Stimulated activated CD8-positive, alpha-beta memory T cell treated with anti-CD3 and anti-CD28 coated beads, Interleukin-4, amount 100 ng/mL, for 4 hours (primary cell): Measurements from ENCODE around the gene VASH1.
"Not testable (repeated sequence)": the region's sequence is repeated elsewhere in the genome, so short reads cannot be mapped to it uniquely, and the experiment has no call there.

Experiments used
- DNase-seq, 2 donors: peaks; one replicate each; pipeline ENCODE4 v3.0.0-alpha.2; 2020; ENCODE audit warnings: low read depth in 2 of 2, low spot score in 1 of 2

Gene VASH1

DNA sequence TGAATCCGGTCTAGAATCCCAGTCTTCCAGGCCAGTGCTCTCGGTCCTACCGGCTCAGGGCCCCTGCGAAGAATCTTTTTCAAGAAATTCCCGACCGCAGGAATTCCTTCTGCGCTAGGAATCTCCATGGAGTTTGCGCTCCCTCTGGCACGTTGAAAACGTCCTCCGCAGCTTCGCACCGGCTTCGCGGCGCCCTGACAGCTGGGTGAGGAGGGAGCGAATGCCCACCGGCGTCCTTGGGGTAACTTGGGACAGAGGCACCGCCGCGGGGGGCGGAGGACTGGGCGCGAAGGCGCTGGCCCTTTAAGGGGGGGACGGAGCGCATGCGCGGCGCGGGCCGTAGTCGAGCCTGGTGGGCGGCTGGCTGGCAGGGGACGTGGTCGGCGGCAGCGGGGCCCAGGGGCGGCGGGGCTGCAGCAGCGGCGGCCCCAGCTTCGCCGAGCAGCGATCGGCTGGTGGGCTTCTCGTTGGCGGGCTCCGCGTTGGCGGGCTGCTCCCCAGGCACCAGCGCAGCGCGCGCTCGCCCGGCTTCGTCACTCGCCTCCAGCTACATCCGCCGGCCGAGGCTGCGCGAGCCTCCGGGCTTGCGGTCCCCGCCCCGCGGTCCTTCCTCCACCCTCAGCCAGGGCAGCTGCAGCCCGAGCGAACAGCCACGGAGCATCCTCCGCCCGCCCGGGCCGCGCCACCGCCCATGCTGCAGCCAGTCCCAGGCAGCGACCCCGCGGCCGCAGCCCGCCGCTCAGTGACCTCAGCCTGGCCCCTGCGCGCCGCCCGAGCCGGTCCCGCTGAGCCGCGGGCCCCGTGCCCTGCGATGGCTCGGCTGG lies at the start of gene VASH1:
Gene VASH1 (plus strand): TSS at position 333 of the 824 bp plus-strand sequence. CDS start 1,354 bp downstream, outside the sequence.
- peak; percentile 8 to 31 for DNase-seq

DNA sequence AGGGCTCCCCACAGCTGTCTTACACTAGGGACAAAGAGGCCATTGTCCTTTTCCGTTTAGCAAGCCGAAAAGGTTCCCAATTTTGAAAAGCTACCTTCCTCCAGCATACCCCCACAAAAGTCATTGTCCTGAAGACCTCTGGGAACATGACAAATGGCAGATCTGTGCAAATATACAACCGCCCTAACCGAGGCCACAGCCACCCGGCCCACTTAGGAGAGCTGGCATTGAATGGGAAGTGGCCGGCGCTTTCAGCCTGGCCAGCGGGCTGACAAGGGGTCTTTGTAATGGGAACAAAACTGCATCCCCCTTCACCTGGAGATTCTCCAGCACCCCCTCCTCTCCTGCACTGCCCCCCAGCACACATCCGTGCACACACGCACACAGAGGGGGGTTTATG lies 48.1 kb upstream of the VASH1 start:
- DNase-seq = no peak

DNA sequence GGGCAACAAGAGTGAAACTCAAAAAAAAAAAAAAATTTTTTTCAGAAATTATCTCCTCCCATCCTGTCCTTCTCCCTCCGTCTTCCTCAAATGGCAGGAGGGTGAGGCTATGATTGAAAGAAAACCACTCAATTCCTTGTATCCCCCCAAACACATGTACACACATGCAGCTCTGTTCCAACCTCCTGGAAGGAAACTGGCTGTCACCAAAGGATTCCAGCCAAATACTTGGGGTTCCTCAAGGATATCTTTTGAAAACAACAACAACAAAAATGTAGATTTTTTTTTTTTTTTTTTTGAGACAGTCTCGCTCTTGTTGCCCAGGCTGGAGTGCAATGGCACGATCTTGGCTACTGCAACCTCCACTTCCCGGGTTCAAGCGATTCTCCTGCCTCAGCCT lies 46.8 kb upstream of the VASH1 start:
- DNase-seq = no peak

DNA sequence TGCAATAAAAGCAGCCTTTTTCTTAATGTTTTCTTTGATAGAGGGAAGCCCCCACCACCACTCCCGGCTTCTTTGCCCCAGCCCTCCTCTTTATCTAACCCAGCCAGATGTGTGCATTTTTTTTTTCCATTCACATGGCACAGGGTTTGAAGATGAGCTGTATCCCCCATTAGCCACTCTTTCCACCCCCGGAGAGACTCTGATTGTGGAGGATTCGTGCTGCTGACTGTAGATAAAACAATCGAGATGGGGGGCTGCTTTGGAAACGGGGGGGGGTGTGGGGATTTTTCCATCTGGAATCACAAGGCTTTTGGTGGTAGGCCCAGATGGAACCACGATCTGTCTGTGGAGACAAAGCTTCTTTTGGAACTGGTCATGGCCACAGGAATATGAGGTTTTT lies 46.2 kb upstream of the VASH1 start:
- DNase-seq = no peak

DNA sequence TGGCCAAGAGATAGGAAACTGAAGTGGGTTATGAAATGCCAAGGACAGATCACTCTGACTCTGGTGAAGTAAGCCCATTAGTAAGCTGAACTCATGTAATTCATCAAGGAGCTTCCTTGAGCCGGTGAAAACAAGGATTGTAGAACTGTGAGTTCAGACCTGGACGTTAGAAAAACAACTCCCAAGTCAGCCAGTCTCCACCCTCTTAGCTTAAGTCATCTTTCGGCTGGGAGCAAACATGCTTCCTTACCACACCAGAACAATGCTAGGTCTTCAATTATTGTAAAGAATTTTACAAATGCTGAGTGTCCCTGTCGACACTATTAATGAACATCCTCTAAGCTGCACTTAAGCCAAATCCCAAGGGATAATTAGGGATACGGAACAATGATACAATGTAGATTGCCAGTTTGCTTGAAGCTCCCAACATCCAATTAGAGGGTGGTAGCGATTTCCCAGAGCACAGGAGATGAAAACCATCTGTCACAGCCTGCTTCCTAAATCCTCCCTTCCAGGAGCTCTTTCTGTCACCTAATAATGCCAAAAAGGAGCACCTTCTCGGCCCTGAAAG lies 45.7 kb upstream of the VASH1 start:
- no peak for DNase-seq

DNA sequence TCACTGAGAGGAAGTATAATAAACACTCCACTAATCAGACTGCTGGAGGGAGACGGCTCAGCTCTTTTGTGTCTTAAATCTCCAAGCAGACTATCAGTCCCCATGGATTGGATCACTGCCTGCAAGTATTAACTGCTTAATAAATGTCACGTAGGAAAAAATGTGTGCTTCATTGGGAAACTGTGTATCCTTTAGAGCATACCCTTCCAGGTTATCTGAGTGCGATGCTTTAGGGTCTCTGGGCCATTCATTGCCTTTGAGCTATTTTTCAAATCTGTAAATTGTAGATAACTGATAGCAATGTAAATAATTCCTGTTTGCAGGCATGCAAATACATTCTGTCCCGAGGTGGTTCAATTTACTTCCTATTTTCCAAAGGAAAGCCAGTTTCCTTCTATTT lies 45.0 kb upstream of the VASH1 start:
- DNase-seq = no peak

DNA sequence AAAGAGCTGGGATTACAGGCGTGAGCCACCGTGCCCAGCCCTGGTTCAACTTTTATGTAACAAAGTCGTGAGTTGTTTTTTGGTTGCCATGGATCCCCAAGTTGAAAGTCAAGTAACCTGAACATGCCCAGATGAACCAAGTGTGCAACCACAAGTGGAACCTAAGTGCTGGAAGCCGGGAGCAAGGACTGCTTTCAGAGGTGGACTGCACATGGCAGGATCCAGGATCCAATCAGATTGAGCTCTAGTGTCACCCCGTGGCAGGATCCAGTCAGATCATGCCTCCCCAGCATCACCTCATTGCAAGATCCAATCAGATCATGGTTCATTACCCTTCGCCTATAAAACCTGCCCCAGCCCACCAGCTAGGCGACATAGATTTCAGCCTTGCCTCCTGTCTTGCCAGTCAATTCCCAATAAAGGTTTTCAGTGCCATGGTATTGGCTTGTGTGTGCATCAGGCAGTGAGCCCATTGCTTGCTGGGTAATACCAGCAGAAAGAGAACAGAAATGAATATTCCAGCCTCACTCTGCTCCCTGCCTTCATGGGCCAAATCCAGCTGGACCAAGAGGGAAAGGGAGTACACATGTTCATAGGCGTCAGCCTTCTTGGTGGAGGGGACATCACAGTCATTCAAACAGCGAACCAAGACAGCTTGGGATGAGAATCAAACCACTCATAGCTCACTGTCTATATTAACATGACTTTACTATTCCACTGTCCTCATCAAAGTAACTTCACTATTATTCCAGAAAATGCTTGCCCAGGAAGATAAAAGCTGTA lies 43.6 kb upstream of the VASH1 start:
- DNase-seq = no peak

DNA sequence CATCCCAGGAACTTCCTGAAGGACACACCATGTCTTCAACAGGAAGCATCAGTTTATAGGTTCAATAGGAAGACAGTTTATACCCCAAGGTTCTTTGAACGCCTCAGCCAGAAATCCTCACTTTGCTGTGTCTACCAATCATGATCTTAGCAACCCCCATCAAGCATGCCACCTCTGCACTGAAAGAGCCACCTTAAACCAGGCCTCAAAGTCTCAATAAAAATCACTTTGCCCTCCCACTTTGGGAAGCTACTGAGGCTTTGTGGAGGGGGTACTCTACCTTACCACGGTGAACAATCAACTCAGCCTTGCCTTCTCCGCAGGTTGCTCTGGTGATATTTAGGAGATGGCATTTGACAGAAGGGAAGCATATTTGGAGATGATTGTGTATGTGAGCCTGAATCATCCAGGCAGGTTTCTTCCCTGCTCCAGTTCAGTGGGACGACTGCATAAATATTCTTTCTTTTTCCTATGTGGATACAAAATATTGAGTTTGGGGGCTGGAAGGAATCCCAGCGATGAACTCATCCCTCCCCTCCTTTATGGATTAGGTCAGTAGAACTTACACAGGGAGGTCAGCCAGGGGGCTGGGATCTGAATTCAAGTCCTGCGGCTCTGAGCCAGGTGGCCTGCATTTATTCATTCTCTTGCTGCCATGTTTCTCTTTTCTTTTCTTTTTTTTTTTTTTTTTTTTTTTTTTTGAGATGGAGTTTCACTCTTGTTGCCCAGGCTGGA lies 42.8 kb upstream of the VASH1 start:
- no peak for DNase-seq

DNA sequence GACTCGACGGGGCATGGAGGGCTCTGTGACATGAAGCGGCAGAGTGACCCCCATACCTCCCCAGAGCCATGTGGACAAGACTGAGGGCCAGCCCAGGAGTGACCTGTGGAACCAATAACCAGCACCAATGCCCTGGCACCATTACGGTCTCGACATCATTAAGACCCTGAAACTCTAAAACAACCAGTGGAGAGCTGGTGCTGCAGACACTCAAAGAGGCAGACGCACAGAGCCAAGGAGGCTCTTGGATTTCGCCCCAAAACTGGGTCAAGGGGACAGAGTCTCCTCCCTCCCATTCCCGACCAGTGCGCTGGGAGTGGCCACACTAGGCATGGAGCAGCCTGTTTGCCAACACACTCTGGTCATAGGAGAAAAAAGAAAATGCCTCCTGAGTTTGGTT lies 41.6 kb upstream of the VASH1 start:
- DNase-seq = no peak

DNA sequence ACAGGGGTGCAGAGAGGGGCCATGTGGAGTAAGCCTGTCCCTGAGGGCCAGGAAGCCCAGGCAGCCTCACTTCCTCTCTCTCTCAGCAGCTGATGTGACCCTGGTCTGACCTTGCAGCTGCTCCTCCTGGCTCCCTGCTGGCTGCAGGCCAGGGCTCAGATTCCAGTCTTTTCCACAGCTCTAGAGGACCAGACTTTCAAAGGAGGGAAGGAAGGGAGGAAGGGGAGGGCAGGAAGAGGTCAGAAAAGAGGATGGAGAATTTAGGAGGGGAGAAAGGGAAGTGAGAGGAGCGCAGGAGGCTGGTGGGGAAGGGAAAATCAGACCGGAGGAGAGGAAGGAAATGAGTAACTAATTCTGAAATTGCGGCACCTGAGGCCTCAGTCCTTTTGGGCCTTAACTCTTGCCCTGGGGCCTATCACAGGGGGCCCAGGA lies 40.9 kb upstream of the VASH1 start:
- DNase-seq = no peak

DNA sequence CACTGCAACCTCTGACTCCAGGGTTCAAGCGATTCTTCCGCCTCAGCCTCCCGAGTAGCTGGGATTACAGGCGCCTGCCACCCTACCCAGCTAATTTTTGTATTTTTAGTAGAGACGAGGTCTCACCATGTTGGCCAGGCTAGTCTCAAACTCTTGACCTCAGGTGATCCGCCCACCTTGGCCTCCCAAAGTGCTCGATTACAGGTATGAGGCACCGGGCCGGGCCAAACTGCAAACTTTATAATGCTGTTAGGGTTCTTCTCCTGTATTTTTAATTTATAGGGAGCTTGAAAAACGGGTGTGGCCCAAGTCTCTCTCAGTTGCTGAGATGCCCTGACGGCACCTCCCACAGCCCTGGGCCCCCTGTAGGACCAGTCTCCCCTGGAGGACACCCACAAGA lies 39.8 kb upstream of the VASH1 start:
- DNase-seq = not testable (repeated sequence)

DNA sequence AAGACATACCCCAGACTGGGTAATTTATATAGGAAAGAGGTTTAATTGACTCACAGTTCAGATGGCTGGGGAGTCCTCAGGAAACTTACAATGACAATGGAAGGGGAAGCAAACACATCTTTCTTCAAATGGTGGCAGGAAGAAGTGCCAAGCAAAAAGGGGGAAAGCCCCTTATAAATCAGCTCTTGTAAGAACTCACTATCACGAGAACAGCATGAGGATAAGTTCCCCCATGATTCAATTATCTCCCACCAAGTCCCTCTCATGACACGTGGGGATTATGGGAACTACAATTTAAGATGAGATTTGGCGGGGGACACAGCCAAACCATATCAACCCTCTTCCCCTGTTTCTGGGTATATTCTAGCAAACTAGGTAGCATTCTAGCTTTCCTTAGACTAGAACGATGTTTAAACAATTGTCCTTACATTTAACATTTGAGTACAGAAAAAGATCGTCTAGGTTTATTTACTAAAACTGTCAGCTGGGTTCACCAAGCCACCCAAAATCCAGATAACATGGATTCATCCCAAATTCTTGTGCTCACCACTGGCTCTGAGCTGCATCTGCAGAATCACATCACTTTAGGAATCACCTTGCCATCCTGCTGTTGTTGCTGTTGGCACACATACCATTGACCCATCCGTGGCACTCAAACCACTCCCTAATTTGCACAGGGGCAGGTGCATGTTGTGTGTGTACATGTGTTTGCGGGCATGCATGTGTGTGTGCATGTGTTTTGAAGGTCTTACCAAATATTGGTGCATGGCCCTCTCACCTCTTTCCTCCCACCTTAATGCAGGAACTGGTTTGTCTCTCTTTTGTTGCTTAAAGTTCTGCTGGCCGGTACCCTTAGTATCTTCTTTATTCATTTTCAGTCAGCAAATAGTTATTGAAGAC lies 36.4 kb upstream of the VASH1 start:
- DNase-seq = no peak

DNA sequence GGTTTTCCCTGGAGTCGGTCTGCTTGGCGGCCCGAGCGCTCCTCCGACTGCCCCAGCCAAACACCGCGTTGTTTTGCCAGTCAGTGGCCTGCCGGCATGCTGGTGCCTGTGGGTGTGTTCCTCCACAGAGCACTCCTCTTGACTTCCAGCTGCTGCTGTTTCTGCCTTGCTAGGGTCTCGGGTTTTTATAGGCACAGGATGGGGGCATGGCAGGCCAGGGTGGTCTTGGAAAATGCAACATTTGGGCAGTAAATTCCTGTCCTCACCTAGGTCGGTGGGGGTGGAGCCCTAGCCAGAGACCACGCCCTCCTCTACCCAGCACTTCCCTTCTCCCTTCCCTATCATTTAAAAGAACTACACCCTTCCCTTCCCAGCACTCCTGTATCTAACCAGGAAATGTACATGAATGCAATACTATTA lies 34.7 kb upstream of the VASH1 start:
- DNase-seq = no peak

DNA sequence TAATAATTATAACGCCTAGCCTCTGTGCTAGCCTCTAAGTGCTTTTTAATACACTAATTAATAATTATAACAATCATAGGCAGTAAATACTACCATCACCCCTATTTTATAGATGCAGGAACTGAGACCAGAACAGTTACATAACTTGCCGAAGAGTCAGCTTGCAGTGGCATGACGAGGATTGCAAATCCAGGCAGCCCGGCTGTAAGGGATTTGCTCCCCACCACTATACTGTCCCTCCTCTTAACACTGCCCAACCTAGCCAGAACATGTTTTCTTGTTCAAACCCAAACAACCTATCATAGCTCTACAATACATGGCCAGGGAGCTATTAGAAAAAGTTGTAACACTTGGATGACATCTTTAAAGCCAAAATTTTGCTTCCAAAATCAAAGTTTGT lies 33.9 kb upstream of the VASH1 start:
- no peak for DNase-seq

DNA sequence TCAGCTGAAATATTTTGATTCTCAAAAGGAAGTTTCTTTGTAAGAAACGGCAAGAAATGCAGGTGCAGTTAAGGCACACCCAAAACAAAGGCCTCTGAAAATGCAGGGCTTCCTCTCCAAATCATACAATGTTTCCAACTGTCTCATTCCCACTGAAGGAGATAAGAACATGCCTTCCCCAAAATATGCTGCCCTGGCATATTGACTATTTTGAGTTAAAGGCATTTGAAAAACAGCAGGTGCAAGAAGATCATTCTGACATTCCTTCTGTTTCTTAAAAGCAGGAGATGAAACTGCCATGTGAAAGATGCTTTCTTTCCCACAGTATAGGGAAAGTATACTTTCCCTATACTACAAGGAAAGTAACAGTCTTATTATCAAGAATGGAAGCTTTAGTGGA lies 33.4 kb upstream of the VASH1 start:
- no peak for DNase-seq

DNA sequence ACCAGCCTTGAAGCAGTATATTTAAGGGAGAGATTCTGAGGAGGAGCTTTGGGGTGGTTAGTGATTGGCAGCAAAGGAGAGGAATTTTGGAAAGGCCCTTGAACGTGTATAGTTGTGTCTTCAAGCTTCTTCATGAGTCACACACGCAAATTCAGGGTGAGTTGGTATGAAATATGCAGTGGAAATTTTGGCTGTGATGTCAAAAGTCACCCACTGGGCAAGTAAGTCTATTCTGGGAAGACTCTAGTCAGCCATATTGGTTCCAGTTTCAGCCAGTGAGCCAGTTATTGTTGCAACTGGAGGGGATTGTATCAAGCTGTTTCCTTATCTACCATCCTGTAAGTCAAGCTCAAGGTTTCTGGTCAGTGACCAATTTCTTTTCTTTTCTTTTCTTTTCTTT lies 32.0 kb upstream of the VASH1 start:
- DNase-seq = no peak

DNA sequence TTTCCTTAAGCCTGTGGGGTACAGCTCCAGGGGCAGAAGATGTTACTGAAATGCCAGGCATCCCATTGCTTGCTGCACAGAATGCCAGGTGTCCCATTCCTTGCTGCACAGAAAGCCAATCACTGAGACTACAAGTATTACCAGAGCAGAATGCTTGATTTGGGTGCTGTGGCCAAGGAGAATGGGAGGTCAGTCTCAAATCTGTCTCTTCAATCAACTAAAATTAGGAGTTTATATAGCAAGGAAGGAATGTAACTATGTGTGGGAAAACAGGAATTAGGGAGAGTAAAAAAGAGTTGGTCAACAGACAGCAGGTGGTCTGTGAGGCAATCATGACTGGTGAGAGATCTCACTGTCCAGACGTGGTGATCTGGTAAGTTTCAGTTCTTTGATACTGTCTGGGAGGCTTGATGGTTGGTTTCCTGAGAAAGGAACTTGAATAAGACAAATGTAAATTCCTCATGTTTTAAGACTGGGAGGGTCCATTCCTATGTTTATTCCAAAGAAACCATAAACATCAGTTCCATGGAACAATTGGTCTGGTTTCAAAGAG lies 31.2 kb upstream of the VASH1 start:
- no peak for DNase-seq

DNA sequence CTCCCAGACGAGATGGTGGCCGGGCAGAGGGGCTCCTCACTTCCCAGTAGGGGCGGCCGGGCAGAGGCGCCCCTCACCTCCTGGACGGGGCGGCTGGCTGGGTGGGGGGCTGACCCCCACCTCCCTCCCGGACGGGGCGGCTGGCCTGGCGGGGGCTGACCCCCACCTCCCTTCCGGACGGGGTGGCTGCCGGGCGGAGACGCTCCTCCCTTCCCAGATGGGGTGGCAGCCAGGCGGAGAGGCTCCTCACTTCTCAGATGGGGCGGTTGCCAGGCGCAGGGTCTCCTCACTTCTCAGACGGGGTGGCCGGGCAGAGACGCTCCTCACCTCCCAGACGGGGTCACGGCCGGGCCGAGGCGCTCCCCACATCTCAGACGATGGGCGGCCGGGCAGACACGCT lies 26.8 kb upstream of the VASH1 start:
- not testable (repeated sequence) for DNase-seq

DNA sequence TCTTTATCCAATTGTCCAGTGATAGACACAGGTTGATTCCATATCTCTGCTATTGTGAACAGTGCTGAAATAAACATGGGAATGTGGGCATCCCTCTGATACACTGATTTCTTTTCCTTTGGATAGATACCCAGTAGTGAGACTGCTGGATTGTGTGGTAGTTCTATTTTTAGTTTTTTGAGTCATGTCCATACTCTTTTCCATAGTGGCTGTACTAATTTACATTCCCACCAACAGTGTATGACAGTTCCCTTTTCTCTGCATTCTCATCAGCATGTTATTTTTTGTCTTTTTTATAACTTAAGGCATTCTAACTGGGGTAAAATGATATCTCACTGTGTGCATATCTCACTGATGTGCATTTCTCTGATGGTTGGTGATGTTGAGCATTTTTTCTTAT lies 24.8 kb upstream of the VASH1 start:
- DNase-seq = no peak

DNA sequence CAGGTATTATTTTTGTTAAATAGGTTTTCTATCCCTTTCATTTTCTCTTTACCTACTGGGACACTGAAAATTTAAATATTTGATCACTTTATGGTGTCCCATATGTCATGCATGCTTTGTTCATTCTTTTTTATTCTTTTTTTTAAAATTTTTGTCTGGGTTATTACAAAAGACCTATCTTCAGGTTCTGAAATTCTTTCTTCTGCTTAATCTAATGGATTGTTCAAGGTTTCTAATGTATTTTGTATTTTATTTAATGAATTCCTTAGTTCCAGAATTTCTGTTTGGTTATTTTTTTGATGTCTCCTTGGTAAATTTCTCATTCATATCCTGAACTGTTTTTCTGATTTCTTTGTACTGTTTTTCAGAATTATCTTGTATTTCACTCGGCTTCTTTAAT lies 20.2 kb upstream of the VASH1 start:
- DNase-seq = no peak
